Lower lobe of right lung (tissue), 2 donors: ENCODE results near the gene NDUFA8. TPM values are rescaled to one million over a fixed set of nuclear protein-coding genes. Genes with fewer than 3 reads are reported as not detected.

ENCODE experiments used
- ATAC-seq, 2 donors: fragments of 200-7000 bp; cut with Tn5 transposase; one replicate each; pipeline ENCODE4 v1.9.1; 2020 to 2022; ENCODE audit warnings: mild to moderate bottlenecking in 2 of 2, moderate library complexity in 2 of 2
- DNase-seq: peaks from one replicate; pipeline ENCODE4 v3.0.0-alpha.2; 2020
- H3K27ac ChIP-seq: fragments of 200-600 bp; one replicate; pipeline ENCODE4 v1.8.0; 2022
- H3K27me3 ChIP-seq: fragments of 200-600 bp; one replicate; pipeline ENCODE4 v1.8.0; 2022; ENCODE audit warnings: low read depth
- H3K36me3 ChIP-seq: fragments of 200-600 bp; one replicate; pipeline ENCODE4 v1.8.0; 2022; ENCODE audit warnings: mild to moderate bottlenecking
- H3K4me1 ChIP-seq: fragments of 200-600 bp; one replicate; pipeline ENCODE4 v1.8.0; 2022
- H3K4me3 ChIP-seq: fragments of 200-600 bp; one replicate; pipeline ENCODE4 v1.8.0; 2022; ENCODE audit warnings: mild to moderate bottlenecking
- H3K9me3 ChIP-seq: fragments of 200-600 bp; one replicate; pipeline ENCODE4 v1.8.0; 2022
- CTCF ChIP-seq: fragments of 200-600 bp; IDR thresholded peaks from one replicate; pipeline ENCODE4 v1.8.0; 2022; ENCODE audit warnings: antibody characterized with exemption, mild to moderate bottlenecking
- intact Hi-C: fragments of 100-400 bp; cut with DNase I; formaldehyde crosslinking; loops from one replicate; pipeline ENCODE4 v1.11.0; 2022
- total RNA-seq: library from RNA; stranded (reverse); fragmentation: NEBNext Ultra II Directional; extraction: Animal tissue kit (Norgen Biotek cat#: 25700); gene quantifications from one replicate; pipeline ENCODE4 v1.2.1, GENCODE V29; 2021
- donor health status: DM: no; HTN: yes; CAD: no; lungs with severe emphysema.

Gene NDUFA8
- total RNA-seq, 1 donor from 2014 or later = 38.5 TPM

- TF ChIP-seq CTCF = no peak
- intact Hi-C loops = loop anchor here (10.0 kb wide), 1 partner anchor 227 kb away; no protein-coding TSS in a partner anchor
- H3K27ac ChIP-seq = no peak overlapping the region
- peaks cover 31% of the 10 kb centered on the region for H3K27me3 ChIP-seq
- H3K9me3 ChIP-seq = no peaks in the 10 kb centered on the region
- peak in 1 of 2 donors; percentile 16 for ATAC-seq
- peaks cover 33% of the 10 kb centered on the region for H3K4me1 ChIP-seq
- H3K36me3 ChIP-seq = no peaks in the 10 kb centered on the region
- no peak overlapping the region for H3K4me3 ChIP-seq
- DNase-seq = no peak
These were observed 31.3 kb downstream of the NDUFA8 start for GRCh38 chr9:122128007-122128968.

GRCh38 chr9:122127396-122127798, 32.2 kb downstream of the NDUFA8 start:
- Histone ChIP-seq H3K4me1 (peaks cover 33% of the 10 kb centered on the region), H3K36me3 (no peaks in the 10 kb centered on the region), H3K9me3 (no peaks in the 10 kb centered on the region), H3K27ac (no peak overlapping the region), H3K4me3 (no peak overlapping the region), H3K27me3 (peaks cover 31% of the 10 kb centered on the region)
- no peak for DNase-seq
- TF ChIP-seq CTCF = no peak
- intact Hi-C loops = loop anchor here (10.0 kb wide), 1 partner anchor 227 kb away; no protein-coding TSS in a partner anchor
- no peak for ATAC-seq

- Histone ChIP-seq H3K9me3 (no peaks in the 10 kb centered on the region), H3K4me1 (peaks cover 33% of the 10 kb centered on the region), H3K27ac (no peak overlapping the region), H3K4me3 (peak overlapping the region; percentile 39), H3K27me3 (peaks cover 31% of the 10 kb centered on the region), H3K36me3 (no peaks in the 10 kb centered on the region)
- no peak for TF ChIP-seq CTCF
- DNase-seq (no peak), ATAC-seq (no peak)
- intact Hi-C loops = loop anchor here (10.0 kb wide), 1 partner anchor 228 kb away; no protein-coding TSS in a partner anchor
These were observed 33.0 kb downstream of the NDUFA8 start for GRCh38 chr9:122126331-122127261.

- Histone ChIP-seq H3K36me3 (no peaks in the 10 kb centered on the region), H3K27me3 (peaks cover 31% of the 10 kb centered on the region), H3K27ac (no peak overlapping the region), H3K4me3 (no peak overlapping the region), H3K9me3 (no peaks in the 10 kb centered on the region), H3K4me1 (peaks cover 33% of the 10 kb centered on the region)
- DNase-seq = no peak
- ATAC-seq = peak; percentile 21 to 25
- TF ChIP-seq CTCF = no peak
- intact Hi-C loops = loop anchor here (10.0 kb wide), 1 partner anchor 229 kb away; no protein-coding TSS in a partner anchor
These were observed 33.9 kb downstream of the NDUFA8 start for GRCh38 chr9:122125509-122126330.
